Stimulated activated CD4-positive, alpha-beta T cell treated with anti-CD3 and anti-CD28 coated beads, Interleukin-2, amount 100 ng/mL, for 24 hours (primary cell): ENCODE results near the gene WWC1.

Experiments
- DNase-seq, 2 donors: peaks; one replicate each; pipeline ENCODE4 v3.0.0-alpha.2; 2020

WWC1 gene

GRCh38 chr5:168291342-168291963 lies at the start of gene WWC1:
Gene WWC1, plus strand, starts transcription at chr5:168291645. Its CDS starts 508 bp downstream, at chr5:168292153.
- peak; percentile 39 to 60 for DNase-seq

- DNase-seq = no peak
Measured at GRCh38 chr5:168244838-168245559, 46.4 kb upstream of the WWC1 start.

DNA sequence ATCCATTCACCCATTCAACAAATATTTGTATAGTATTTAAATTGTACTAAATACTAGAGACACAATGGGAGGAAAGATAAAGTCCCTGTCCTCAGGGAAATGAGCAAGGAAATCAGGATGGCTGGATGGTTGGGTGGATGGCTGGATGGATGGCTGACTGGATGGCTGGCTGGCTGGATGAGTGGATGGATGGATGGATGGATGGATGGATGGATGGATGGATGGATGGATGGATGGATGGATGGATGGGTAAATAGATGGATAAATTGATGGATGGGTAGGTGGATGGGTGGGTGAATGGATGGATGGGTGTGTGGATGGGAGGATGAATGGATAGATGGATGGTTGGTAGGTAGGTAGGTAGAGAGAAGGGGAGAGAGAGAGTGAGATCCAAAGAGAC lies 41.5 kb upstream of the WWC1 start:
- DNase-seq = no peak

GRCh38 chr5:168251259-168251658 lies 40.2 kb upstream of the WWC1 start:
- no peak for DNase-seq

DNA sequence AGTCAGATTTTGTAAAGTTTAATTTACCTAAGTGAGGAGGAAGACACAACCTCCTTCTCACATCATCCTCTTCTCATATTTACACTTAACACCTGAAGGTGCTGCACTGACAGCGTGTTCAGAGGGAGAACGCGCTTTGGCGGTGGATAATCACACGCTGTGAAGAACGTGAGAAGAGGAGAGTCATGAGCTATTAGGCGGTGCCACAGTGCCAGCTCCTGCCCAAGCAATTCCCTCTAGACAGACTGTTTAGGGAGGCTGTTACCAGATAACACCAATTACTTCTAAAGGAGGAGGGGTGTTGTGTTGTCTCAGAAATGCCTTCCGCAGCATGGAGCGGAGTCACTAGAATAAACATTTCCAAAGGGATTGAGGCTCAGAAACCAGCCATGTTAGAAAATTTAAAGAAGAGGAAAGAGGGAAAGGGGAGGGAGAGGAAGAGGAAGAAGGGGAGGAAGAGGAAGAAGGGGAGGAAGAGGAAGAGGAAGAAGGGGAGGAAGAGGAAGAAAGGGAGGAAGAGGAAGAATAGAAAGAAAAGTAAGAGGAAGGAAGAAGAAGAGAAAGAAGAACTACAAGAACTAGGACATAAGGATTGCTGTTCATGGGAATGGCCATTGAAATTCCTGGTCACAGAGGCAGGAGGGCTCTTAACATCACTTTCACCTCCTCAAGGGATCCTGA lies 37.3 kb upstream of the WWC1 start:
- no peak for DNase-seq

DNA sequence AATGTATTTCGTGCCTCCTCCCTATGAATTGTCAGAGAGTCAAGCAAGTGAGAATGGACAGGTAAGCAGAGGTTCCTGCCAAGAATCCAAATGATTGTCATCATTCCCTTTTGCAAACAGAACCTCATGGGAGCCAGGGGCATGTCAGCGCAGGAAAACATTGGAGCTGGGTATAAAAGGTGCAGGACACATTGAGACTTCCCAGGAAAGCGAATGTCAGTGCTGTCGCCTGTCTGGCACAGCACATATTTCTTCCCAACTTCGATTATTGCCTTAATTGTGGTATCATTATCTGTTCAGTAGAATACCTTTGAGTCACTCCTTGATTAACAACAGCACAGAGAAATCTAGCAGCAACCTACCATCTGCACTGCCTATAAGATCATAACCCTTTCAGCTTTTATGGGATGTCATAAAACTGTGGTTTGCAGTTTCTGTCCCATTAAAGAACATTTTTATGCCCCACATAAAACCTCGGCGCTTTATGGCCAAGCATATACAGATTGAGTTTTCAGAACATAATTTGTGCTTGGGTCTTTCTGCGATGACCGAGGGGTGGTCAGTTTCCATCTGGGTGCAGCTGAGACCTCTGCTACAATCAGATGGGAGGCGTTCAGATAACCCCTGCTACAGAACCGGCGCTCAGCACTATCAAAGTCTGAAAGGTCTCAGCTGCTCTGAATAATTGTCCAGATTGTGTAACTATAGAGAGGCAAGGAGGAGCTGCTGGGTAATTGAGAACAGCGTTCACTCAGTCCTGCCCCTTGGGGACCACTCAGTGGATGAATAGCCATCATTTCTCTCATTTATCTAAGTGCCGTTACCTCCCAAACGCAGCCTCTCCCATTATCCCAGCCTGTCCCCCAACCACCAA lies 30.9 kb upstream of the WWC1 start:
- DNase-seq = no peak

GRCh38 chr5:168261227-168261571 lies 30.2 kb upstream of the WWC1 start:
- DNase-seq = no peak

GRCh38 chr5:168262042-168262743 lies 29.3 kb upstream of the WWC1 start:
- DNase-seq = no peak

GRCh38 chr5:168263121-168263520 lies 28.3 kb upstream of the WWC1 start:
- DNase-seq = no peak

DNA sequence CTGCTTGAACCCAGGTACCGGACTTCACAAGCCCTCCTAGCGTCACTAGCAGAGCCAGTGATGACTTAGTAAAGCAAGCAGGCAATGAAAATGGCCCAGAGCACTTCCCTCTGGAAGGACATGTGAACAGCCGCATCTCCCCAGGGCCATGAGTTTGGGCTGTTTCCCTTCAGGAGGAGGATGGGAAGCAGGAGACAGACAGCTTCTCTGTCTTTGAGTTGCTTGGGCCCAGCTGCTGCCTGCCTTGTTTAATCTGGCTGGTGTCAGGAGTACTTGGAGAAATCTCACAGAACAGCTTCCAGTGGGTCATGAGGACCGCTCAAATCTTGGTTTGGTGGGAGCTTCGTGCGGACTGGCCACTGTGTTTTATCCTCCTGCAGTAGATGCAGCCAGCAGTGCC lies 25.4 kb upstream of the WWC1 start:
- no peak for DNase-seq

DNA sequence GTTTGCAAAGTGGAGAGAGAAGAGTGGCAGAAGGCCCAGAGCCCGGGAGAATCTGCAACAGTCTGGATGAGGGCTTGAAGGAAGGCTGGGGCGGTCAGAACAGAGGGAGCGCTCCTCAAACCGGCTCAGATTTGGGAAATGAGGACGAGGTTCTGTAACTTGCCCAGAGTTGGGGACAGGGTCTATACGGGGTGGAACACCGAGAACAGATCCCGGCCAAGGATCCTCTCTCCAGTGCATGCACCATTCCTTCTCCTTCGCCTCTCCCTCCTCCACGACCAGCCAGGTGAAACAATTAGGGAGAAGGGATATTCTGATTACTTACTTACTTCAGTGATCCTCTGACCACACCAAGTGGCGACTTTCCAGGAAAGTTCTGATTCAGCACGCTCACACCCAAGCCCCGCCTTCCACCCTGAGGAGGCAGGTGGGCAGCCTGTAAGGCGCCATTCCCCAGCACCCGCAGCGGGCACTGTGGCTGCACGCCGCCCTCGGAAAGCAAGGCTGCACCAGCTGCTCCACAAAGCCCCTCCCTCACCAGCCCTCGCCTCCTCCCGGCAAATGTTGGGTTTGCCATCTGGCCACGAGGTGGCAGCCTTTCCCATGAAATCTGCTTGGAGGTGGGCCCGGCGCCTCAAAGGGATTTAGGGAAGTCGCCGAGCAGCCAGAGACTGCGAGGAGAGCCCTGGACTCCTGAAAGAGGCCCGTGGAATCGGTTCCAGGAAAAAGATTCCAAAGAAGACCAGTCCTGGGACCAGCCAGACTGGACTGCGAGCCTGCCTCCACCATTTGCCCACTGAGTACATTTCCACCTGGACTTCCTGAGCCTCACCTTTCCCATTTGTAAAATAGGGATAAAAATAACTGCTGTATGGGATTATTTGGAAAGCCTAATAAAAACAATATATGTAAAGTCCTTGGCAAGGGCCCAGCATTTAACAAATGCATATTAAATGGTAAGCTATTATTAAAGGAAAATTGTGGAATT lies 22.2 kb upstream of the WWC1 start:
- DNase-seq = peak; percentile 77 to 83

DNA sequence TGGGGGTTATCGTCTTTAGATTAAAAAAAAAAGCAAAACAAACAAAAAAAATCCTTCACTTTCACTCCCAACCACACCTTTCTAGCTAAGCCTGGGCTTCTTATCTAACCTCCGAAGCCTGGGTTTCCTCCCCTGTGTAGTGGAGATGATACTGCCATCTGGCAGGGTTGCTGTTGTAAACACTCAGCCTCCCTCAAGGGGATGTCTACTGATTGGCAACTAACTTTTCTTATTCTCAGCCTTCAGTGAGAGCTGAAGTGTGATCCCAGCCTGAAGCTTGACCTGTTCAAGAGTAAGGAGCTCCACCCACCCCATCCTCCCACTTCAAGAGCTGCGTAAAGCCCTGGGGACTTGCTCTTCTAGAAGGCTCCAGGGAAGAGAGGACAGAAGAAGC lies 21.5 kb upstream of the WWC1 start:
- no peak for DNase-seq

DNA sequence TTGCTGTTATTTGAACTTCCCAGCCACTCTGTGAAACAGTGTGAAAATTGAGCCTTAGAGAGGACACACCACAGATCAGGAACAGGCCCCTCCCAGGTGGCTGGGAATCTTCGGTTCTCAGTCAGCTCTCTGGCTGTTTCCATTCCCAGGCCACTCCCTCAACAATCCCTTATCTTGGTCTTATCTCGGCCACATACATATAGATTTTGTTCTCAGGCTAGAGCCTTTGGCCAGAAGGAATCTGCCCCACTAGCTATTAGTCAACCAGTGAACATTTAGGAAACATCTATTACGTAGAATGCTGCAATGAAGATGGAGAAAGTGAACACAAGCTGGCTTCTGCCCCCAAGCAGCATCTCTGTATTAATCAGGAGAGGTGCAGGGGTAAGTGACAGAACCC lies 21.0 kb upstream of the WWC1 start:
- DNase-seq = no peak

DNA sequence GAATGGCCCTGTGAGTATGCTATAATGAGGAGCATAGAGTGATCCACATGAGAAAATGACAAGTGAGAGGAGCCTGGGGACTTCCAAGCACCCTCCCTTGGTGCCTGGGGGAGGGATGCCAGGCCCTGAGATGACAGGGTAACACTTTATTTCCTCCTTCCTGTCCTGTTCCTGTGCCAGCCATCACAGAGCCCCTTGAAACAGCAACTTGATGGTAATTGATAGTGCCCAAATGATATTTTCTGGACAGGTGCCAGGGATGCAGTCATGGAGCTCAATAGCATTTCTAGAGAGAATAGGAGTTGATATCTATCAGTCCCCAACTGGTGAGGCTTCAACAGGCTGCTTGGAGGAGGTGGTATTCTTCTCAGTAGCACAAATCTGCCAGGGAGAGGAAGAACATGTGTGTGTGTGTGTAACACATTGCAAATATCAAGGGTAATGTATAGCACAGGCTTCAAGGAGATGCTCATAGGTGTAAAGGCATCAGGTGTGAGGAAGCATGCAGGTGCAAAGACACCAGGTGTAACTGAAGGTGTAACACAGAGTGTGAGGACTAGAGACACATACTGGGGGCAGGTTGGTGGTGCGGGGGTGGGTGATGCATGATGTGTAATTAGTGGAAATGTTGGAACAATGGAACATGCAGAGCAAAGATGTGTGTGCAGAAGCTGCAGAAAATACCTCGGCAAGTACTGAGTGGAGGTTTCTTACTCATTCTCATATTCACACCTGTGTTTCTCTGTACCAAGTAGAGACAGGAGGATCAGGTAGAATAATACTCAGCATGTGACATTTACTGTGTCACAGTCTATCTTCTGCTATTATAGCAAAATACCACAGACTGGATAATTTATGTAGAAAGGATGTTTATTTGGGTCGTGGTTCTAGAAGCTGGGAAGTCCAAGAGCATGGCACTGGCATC lies 18.1 kb upstream of the WWC1 start:
- DNase-seq = no peak

- DNase-seq = no peak
Measured at GRCh38 chr5:168274406-168274805, 17.0 kb upstream of the WWC1 start.

- no peak for DNase-seq
Measured at GRCh38 chr5:168275940-168276339, 15.5 kb upstream of the WWC1 start.

DNA sequence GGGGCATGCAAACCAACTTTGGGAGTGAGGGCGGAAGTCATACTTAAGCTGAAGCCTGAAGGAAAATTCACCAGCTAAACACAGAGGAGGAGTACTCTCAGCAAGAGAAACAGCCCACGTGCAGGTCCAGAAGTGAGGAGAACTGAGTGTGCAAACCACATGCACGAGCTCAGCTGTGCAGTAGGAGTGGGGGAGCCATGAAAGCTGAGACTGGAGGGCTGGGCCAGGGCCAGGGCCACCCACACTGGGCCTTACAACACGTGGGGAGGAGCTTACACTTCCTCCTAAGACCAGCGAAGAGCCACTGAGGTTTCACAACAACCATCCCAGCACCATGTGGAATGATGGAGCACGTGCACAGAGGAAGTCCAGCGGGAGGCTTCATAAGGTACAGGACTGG lies 9.3 kb upstream of the WWC1 start:
- no peak for DNase-seq

- no peak for DNase-seq
Measured at GRCh38 chr5:168284809-168285208, 6.6 kb upstream of the WWC1 start.

DNA sequence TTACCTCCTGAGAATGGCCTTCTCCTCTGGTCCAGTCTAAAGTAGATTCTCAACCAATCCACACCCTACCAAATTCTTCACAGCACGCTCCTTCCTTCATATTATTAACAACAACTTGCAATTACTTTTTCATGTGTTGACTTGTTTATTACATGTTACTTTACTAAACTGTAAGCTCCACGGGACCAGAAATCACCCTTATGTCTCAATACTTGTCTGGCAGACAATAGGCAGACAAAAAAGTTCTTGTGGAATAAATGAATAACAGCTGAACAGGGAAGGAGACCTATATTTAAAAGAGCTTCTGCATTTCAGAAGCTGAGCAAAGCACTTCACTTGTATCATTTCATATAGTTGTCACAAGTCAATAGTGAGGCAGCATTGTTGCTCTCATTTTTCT lies 5.7 kb upstream of the WWC1 start:
- DNase-seq = no peak

GRCh38 chr5:168286386-168286785 lies 5.1 kb upstream of the WWC1 start:
- DNase-seq = no peak
